NOMO-1 treated with dmso at 0.1 percent for 144 hours (cell line): ENCODE measurements around the gene DTNA.

Experiments used
- DNase-seq: peaks from one replicate; lab custom pipeline; 2025; ENCODE audit not compliant: unreplicated experiment; lab: John Stamatoyannopoulos, UW

Gene DTNA

DNA sequence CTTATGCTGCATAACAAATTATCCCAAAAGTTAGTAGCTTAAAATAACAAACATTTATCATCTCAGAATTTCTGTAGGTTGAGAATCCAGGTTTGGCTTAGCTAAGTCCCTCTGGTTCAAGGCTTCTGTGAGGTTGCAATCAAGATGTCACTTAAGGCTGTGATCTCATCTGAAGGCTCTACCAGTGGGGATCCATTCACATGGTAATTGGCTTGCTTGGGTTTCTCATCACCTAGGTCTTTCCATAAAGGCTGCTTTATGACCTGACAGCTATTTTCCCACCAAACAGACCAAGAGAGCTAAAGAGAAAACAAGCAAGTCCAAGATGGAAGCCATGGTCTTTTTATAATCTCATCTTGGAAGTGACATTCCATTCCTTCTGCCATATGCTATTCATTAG lies 137.3 kb downstream of the DTNA start:
- DNase-seq, result no peak

DNA sequence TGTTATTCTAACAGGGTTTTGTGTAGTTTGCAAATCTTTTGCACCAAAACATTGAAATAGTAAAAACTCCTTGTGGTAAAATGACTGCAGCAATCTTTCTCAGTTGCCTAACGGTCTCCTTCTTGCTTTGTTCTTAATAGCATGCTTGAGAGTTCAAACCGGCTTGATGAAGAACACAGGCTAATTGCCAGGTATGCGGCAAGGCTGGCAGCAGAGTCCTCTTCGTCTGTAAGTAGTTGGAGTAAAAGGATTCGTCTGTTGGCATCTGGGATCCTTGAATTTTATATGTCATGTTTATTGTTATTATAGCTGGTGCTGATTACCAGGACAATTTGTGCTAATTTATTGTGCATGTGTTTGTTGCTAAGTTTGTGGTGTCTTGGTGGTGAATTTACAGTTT lies 138.1 kb downstream of the DTNA start:
- no peak for DNase-seq

DNA sequence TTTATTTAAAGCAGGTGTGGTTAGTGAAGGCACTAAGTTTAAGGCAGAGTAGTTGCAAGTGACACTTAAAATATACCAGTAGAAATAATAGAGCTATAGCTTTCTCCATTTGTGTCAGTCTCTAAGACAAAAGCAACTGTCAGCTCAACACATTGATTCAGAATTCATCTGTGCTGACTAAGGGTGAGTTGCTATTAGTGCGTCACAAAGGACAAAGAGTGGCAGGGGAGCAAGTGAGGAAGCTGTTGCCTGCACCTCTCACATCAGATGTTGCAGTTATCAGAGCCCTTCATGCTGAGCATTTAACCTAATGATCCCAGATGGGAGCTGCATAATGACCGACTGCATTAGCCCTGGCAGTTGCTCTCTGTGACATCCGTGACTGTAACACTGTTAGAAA lies 138.6 kb downstream of the DTNA start:
- DNase-seq, result no peak

DNA sequence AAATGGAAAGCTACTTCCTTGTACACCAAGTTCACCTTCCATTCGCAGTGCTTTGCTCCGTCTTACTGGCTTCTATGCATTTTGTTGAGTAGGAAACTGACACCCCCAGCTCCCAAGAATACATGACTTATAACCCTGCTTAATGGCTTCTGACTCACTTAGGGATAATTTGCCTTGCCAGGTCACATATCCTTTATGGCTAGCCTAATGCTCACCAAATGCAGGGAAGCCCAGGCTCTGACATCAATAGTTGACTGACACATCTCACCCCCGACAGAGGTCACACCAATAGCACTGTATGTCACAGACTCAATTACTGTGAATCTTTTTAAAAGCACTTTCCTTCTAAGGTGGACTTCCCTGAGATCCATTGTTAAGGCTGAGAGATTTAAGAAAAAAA lies 147.2 kb downstream of the DTNA start:
- no peak for DNase-seq

DNA sequence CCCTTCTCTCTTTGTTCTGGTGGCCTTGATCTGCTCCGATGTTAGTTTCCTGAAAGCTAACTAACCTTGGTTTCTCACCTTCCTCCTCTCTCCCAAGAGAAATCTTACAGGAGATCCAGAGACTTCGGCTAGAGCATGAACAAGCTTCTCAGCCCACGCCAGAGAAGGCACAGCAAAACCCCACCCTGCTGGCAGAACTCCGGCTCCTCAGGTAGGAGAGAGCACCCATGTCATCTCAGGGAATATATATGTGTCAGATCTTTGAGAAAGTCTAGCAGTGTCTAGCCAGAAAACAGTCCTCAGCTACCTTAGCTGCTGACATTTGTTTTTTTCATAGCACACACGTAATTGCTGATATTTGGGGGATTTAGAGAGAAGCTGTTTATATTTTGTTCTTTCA lies 148.1 kb downstream of the DTNA start:
- DNase-seq, result no peak

DNA sequence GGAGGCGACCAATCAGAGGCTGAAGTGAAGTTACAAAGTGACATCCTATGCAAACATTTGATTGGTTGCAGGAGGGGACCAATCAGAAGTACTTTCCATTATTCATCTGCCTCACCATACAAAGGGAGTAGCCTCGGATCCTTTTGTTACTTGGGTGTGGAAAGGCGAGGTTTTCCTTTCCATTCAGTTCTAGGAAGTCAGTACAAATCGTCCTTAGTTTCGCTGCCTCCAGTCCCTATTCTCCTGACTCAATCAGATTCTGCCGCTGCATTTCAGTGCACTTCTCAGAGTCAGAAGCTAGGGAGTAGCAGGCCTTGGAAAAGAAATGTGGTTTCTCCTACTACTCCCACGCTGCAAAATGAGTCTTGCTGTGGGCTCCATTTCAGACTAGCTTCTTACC lies 149.4 kb downstream of the DTNA start:
- DNase-seq, result no peak

DNA sequence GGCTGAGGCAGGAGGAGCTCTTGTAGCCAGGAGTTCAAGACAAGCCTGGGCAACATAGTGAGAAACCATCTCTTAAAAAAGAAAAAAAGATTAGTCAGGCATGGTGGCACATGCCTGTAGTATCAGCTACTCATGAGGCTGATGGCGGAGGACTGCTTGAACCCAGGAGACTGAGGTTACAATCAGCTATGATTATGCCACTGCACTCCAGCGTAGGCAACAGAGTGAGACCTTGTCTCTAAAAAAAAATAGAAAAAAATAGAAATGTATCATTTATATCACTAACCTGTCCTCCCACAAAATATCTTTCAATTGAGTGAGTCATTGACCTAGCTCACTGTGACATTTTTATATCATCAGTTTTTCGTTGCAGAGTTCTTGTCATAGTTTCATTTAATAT lies 152.5 kb downstream of the DTNA start:
- no peak for DNase-seq

DNA sequence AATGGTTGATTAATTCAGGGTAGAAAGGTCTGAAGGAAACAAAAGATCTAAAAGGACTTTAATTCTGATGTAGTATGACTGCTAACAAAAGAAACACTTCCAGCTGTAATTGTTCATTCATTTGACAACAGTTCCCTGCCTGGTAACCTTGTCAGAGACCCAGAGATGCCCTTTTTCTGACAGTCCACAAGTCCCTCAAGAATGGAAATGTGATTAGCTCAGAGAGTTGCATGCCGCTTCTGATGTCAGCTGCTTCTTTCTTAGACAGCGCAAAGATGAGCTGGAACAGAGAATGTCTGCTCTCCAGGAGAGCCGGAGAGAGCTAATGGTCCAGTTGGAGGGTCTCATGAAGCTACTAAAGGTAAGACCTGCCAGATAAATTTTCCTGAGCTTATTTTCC lies 153.6 kb downstream of the DTNA start:
- no peak for DNase-seq

DNA sequence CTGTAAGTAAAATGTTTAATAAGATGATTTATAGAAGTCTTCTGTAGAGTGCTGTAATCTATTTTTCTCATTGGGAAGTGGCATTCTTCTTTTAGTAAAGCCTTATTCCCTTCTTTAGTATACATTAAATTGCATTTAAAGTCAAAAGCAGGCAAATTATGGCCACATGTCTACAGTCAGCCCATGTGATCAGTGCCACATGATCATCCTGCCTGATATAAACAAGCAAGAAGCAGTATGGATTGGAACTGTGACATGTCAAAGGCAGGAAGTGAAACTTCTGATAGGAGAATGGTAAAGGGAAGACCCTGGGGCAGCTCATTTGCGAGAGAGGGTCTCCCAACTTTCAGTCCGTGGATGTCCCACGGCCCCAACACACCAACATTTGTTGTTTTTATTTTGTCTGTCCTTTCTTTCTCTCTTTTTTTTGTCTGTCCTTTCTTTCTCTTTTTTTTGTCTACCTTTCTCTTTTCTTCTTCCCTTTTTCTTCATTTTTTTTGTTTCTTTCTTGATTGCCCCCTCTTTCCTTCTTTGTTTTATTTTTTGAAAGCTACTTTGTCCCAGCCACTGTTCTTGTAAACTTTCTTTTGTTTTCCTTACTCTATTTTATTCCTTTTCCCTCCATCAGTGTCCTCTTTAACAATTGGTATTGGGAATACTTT lies 154.9 kb downstream of the DTNA start:
- no peak for DNase-seq

DNA sequence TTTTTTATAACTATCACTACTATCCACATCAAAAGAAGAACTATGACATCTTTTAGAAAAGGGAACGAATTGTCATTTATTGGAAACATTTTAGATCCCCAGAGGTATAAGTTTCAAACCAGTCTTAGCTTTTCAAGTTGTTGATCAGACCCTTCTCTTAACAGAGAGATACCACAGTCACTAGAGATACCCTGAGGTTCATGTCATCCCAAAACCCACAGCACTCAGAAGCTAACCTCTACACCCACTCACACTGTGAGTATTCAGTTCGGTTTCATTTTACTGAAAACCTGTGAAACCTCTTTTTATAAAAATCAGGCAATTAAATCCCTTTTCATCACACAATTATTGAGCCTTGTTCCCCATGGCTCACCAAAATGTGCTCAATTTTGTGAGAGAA lies 156.2 kb downstream of the DTNA start:
- no peak for DNase-seq

DNA sequence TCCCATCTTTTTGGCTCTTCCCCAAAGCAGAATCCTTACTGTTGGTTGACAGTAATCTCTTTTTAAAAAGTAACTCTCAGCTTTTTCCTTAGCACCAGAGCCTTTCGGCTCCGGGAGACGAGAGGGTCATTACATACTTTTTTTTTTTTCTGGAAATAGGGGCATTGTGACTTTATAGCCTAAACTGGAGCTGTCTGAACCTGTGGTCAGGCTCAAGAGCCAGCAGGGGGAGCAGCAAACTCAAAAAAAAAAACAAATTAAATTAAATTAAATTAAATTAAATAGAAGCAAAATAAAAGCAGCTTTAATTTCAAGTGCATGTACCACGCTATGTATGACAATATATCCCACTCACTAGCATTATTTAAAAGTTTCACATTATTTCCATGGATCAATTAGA lies 156.6 kb downstream of the DTNA start:
- no peak for DNase-seq

DNA sequence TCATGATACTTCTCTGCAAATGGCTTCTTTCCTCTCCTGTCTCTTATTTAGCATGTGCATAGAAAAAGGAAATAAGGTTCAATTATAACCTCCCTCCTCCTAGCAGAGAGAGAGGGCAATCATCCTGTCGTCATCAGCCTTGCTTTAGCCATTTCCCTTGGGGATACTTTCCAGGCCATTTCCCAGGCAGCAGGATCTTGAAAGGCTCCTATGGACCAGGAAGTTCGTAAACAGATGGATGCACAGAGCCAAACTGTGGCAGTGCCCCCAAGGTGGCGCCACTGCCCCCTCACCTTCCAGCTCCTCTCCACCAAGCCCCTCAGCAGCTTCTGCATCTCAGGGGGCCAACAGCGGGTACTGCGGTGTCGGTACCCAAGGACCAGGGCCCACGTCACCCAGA lies 157.4 kb downstream of the DTNA start:
- DNase-seq, result no peak

DNA sequence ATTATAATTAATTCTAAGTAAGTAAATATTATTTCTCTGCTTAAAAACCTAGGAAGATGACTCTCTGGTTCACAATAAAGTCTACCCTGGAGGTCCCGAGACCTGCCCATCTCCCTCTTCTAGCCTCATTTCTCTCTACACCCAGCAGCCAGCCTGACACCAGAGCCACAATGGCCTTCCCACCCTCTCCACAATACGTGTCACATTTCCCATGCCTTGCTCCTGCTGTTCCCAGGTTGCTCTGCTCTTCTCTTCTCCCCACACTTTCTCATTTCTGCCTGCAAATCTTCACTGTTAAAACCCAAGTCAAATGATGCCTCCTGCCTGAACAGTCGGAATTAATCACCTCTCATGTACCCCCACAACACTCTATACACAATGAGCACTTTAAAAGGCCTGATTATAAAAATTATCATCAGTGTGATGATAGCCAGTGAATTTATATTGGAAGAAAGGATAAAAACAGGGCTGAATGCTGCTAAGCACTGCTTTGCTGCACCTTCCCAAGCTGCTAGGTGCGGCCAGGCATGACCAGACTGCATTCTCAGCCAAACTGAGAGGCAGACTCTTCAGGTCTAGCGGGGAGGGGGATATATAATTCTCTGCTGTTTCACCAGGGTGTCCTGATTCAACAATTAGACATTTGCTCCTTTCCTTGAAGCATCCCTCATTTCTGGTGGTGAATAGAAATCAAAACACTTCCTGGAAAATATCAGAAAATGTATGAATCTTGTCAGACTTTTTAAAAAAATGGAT lies 160.6 kb downstream of the DTNA start:
- no peak for DNase-seq

DNA sequence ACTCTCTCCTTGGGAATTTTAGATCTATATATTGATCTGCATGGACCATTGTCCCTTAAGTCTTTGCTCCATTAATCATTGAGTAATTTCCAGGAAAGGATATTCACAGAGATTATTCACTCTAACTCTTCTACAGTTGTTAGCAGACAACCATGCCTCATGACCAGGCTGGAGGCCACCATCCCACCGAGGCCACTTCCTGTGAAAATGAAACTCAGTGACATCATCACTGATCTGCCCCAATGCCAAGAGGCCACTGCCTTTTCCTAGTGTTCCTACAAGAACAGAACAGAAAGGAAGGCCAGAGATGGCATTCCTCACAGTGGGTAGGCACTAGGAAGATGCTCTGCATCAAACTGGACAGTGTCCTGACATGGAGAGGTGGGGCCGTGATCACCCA lies 161.3 kb downstream of the DTNA start:
- DNase-seq, result no peak

DNA sequence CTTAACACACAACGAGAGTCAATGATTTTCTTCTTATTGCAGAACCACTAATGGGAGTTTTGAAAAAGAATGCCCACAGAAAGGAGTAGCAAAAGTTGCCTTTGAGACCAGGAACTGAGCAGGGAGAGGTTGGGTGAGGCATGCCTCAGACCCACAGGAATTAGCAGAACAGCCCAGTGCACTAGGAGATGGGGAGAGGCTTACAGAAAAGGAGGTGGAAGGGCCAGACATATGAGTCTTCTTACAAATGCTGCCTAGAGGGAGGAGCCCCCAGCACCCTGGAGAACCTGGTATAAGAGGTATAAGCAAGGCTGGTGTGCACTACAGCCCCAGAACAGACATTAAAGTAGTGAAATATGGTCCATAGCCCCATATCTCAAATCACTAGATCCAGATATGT lies 162.0 kb downstream of the DTNA start:
- no peak for DNase-seq

DNA sequence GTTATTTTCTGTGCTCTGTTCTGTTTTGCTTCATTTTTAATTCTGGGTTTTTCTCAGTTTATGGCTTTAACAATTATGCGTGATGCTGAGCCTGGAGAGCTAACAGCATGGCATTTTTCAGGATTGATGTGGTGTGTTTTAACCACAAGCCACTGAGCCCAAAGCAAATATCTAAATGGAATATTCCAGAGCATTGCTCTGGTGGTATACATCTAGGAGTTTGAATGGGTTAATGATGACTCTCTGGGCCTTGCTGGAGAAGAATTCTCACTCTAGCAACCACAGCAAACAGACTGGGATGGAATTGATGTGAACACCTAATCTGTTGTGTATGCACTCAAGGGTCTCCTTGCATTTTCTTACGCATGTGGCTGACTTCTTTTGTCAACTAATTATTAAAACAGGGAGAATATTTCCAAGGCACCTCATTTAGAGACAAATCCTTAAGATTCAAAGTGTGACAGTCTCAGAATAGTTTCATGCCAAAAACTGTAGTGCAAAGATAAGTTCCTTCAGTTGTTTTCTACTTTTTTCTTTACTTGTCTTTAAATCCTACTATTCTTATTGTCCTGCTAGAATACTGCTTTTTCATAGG lies 164.0 kb downstream of the DTNA start:
- no peak for DNase-seq

DNA sequence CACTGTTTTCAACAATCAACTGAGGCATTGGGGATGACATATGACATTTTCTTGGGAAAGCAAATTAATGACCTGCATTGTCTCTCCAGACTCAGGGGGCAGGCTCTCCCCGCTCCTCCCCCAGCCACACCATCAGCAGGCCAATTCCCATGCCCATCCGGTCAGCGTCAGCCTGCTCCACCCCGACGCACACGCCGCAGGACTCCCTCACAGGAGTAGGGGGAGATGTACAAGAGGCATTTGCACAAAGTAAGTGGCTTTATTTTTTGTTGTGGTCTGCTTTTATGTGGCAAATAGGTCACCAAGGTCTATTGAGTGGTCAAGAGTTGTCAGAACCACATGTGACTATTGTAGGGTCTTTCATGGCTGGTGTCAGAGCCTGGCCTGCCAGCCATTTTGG lies 165.1 kb downstream of the DTNA start:
- DNase-seq, result no peak

DNA sequence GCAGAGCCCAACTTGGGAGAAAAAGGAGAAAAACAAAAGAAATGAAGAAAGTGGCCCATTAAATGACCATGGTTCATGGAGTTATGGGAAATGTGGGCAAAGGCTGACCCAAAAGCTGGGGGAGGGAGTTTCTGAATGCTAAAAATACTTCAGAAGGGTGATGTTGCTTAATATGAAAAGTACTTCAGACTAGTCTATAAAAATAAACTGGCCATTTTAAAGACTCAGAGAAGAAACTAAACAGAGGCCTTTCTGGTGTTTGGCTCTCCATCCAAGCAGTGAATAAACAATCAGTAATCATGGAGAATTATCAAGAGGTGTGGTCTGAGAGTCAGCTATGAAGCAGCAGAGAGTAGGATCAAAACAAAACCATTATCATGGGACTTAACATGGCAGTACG lies 170.3 kb downstream of the DTNA start:
- DNase-seq, result no peak

DNA sequence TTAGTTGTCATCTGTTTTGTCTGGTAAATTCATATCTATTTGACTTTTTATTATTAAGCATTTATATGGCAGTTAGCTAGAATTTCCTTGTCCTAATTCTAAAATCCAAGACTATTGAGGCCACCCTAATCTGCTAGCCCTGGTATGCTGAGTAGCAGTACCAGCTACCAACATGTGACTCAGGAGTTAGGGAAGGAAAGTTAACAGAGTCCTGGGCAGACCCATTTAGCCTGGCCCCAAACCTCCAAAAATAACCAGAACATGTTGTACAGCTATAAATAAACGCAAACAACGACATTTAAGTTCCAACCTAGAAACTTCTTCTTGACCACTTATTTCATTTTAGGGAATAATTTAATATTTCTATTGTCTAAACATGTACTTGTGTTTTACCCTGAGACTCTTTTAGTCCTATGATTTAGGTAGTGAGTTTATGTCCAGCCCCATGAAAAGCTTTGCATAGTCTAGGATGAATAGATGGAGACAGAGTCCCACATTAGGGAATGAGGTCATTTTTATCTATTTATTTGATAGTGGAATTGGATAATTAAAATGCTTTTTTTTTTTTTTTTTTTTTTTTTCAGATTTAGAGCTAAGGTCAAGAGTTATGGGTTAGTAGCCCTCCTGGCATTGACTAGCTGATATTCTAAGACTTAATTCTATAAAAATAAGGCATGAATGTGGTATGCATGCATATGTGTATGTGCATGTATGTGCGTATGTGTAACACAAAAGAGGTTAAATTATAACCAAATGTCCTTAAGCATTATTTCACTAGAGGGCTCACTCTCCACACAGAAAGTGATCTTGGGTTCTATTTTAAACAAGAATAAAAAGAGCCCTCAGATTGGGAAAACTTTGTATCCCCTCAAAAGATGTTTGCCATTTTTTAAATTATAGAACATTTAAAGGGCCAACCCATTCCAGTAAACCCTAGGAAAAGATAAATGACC lies 171.1 kb downstream of the DTNA start:
- no peak for DNase-seq

DNA sequence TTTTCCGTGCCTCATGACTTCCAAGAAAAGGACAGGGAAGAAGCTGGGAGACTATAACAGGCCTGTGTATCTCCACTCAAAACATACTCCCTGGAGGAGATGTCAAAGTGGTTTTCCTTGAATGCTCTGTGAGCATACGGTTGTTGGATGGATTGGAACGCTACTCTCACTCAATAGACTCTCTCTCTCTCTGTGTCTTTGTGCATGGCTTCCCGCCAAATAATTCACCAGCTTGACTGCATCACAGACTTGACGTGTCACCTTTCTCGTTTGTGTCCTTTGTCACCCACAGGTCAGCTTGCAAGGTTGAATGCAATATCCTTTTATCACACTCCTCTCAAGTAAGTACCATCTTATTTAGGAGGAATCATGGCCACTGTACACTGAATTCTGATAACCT lies 174.3 kb downstream of the DTNA start:
- DNase-seq, result no peak

DNA sequence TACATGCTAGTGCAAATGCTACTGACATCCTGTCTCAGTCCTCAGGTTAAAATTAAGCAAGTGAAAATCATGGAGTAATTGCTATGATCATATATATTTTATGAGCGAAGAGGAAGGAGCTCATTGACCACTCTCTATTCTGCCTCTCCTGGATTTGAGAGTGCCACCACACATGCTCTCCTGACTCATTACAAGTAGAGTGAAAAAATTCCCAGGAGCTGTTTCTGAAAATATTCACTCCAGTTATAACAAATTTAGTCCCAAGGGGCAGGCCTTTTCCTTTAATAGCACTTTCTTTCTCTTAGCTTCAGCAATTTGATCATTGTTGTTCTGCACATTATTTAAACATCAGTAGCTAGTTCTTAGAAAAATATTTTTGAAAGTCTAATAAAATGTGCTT lies 176.1 kb downstream of the DTNA start:
- DNase-seq, result no peak
